Sigmoid colon (tissue), 4 donors: ENCODE measurements around the gene UNC5C.

Source experiments
- POLR2A ChIP-seq, 2 donors: fragments of 450-650 bp; IDR thresholded peaks; one replicate each; pipeline ENCODE4 v1.6.1; 2016; ENCODE audit warnings: antibody characterized with exemption in 2 of 2, mild to moderate bottlenecking in 2 of 2, moderate library complexity in 2 of 2
- POLR2AphosphoS5 ChIP-seq, 4 donors: sonication (generic); formaldehyde crosslinking; IDR thresholded peaks; one replicate each; pipeline ENCODE4 v1.6.1; 2017; ENCODE audit warnings: antibody characterized with exemption in 4 of 4
- TF ChIP-seq, protein P1 (sequence below), 4 experiments: fragments of 450-650 bp in 3 of 4; fragments of 200-600 bp in 1 of 4; IDR thresholded peaks; one replicate each; pipeline ENCODE4 v1.5.1; 2016 to 2019; ENCODE audit warnings: antibody characterized with exemption in 4 of 4, mild to moderate bottlenecking in 3 of 4, moderate library complexity in 2 of 4

DNA sequence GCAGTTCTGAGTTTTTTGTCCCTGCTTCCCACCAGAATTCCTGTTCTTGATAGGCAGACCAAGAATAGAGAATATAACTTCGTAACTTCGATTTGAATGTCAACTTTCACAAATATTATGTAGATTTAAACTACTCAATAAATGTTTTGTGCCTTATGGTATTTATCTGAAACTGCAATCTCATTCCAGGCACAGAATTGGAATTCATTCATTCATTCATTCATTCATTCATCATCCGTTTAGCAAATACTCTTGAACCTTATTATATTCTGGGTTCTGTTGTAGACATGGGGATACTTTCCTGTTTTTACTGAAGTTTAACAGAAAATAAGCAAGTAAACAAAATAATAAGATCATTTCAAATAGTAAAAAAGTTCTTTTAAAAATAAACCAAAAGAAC, 324.4 kb downstream of the UNC5C start:
- TF ChIP-seq, protein P1, sequence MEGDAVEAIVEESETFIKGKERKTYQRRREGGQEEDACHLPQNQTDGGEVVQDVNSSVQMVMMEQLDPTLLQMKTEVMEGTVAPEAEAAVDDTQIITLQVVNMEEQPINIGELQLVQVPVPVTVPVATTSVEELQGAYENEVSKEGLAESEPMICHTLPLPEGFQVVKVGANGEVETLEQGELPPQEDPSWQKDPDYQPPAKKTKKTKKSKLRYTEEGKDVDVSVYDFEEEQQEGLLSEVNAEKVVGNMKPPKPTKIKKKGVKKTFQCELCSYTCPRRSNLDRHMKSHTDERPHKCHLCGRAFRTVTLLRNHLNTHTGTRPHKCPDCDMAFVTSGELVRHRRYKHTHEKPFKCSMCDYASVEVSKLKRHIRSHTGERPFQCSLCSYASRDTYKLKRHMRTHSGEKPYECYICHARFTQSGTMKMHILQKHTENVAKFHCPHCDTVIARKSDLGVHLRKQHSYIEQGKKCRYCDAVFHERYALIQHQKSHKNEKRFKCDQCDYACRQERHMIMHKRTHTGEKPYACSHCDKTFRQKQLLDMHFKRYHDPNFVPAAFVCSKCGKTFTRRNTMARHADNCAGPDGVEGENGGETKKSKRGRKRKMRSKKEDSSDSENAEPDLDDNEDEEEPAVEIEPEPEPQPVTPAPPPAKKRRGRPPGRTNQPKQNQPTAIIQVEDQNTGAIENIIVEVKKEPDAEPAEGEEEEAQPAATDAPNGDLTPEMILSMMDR (IDR thresholded peaks at IDR 0.05): no peak
- TF ChIP-seq POLR2A (IDR thresholded peaks at IDR 0.05) (no peak), POLR2AphosphoS5 (IDR thresholded peaks at IDR 0.05) (no peak)
